Naive B cell (primary cell): ENCODE results near the gene EHD1. TPM values are rescaled to one million over a fixed set of nuclear protein-coding genes. Genes with fewer than 3 reads are reported as not detected.
"Not testable (repeated sequence)": the region's sequence is repeated elsewhere in the genome, so short reads cannot be mapped to it uniquely, and the experiment has no call there.

ENCODE experiments used
- ATAC-seq, 2 donors: fragments of 150-1000 bp; cut with Tn5 transposase; 2 replicates each; pipeline ENCODE4 v1.10.0; 2021; ENCODE audit warnings: low read depth in 2 of 2, mild to moderate bottlenecking in 2 of 2, moderate library complexity in 2 of 2
- DNase-seq: peaks from one replicate; pipeline ENCODE4 v3.0.0; 2022
- H3K27ac Mint-ChIP-seq, 6 donors: one replicate each; pipeline ENCODE4 v1.8.0; 2020 to 2022; ENCODE audit warnings: mild to moderate bottlenecking in 6 of 6, mixed read lengths in 6 of 6, moderate library complexity in 5 of 6, inconsistent platforms in 2 of 6
- H3K27me3 Mint-ChIP-seq, 3 donors: one replicate each; pipeline ENCODE4 v1.8.0; 2021 to 2022; ENCODE audit warnings: mixed read lengths in 3 of 3, mild to moderate bottlenecking in 1 of 3
- H3K36me3 Mint-ChIP-seq, 2 donors: one replicate each; pipeline ENCODE4 v1.8.0; 2020 to 2022; ENCODE audit warnings: mixed read lengths in 2 of 2, inconsistent platforms in 1 of 2, mild to moderate bottlenecking in 1 of 2
- H3K4me1 Mint-ChIP-seq, 3 donors: one replicate each; pipeline ENCODE4 v1.8.0; 2020 to 2022; ENCODE audit warnings: mixed read lengths in 3 of 3, inconsistent platforms in 1 of 3, mild to moderate bottlenecking in 1 of 3, moderate library complexity in 1 of 3
- H3K4me3 Mint-ChIP-seq, 8 donors: one replicate each; pipeline ENCODE4 v1.8.0; 2020 to 2022; ENCODE audit warnings: mild to moderate bottlenecking in 8 of 8, mixed read lengths in 8 of 8, moderate library complexity in 8 of 8, inconsistent platforms in 2 of 8
- H3K9me3 Mint-ChIP-seq, 7 donors: one replicate each; pipeline ENCODE4 v1.8.0; 2020 to 2022; ENCODE audit warnings: mixed read lengths in 7 of 7, mild to moderate bottlenecking in 5 of 7, inconsistent platforms in 2 of 7, moderate library complexity in 1 of 7
- polyA plus RNA-seq, 6 donors: library from polyadenylated mRNA; unstranded; fragments of 300-500 nt; fragmentation: Illumina TruSeq; gene quantifications; one replicate each; pipeline ENCODE4 v1.2.3, GENCODE V29; 2021; ENCODE audit warnings: low read depth in 6 of 6

Gene EHD1
- polyA plus RNA-seq, 6 donors from 2014 or later: 65.3 to 119 (median 90.7) TPM

GRCh38 chr11:64852804-64853509 lies 25.5 kb downstream of the EHD1 start:
- Mint-ChIP-seq H3K36me3 (peaks cover 0 to 8% of the 10 kb centered on the region in 2 donors), H3K27me3 (no peaks in the 10 kb centered on the region), H3K4me1 (peaks cover 60 to 94% (median 85%) of the 10 kb centered on the region in 3 donors), H3K27ac (peak overlapping the region; percentile 98 to 100 (median 99)), H3K4me3 (peak overlapping the region; percentile 69 to 93 (median 84)), H3K9me3 (no peaks in the 10 kb centered on the region)
- DNase-seq (peak; percentile 73), ATAC-seq (peak; percentile 10 to 20)

GRCh38 chr11:64851831-64852351 lies 26.5 kb downstream of the EHD1 start:
- ATAC-seq: peak; percentile 54 to 55

GRCh38 chr11:64850979-64851567 lies 27.3 kb downstream of the EHD1 start:
- DNase-seq: peak; percentile 93
- ATAC-seq: peak; percentile 71 to 72
- H3K27me3 Mint-ChIP-seq: no peaks in the 10 kb centered on the region
- peak overlapping the region; percentile 98 to 100 (median 99) for H3K27ac Mint-ChIP-seq
- peak overlapping the region; percentile 66 to 93 (median 83) for H3K4me3 Mint-ChIP-seq
- peaks cover 63 to 89% (median 89%) of the 10 kb centered on the region in 3 donors for H3K4me1 Mint-ChIP-seq
- H3K36me3 Mint-ChIP-seq: peaks cover 0 to 8% of the 10 kb centered on the region in 2 donors
- no peaks in the 10 kb centered on the region for H3K9me3 Mint-ChIP-seq

More at GRCh38 chr11:64851831-64852351, 26.5 kb downstream of the EHD1 start:
- Mint-ChIP-seq H3K36me3 (peaks cover 0 to 8% of the 10 kb centered on the region in 2 donors), H3K4me1 (peaks cover 67 to 96% (median 94%) of the 10 kb centered on the region in 3 donors), H3K27ac (peak overlapping the region; percentile 98 to 100 (median 99)), H3K27me3 (no peaks in the 10 kb centered on the region), H3K4me3 (peak overlapping the region; percentile 66 to 93 (median 83)), H3K9me3 (no peaks in the 10 kb centered on the region)
- DNase-seq: peak; percentile 85

DNA sequence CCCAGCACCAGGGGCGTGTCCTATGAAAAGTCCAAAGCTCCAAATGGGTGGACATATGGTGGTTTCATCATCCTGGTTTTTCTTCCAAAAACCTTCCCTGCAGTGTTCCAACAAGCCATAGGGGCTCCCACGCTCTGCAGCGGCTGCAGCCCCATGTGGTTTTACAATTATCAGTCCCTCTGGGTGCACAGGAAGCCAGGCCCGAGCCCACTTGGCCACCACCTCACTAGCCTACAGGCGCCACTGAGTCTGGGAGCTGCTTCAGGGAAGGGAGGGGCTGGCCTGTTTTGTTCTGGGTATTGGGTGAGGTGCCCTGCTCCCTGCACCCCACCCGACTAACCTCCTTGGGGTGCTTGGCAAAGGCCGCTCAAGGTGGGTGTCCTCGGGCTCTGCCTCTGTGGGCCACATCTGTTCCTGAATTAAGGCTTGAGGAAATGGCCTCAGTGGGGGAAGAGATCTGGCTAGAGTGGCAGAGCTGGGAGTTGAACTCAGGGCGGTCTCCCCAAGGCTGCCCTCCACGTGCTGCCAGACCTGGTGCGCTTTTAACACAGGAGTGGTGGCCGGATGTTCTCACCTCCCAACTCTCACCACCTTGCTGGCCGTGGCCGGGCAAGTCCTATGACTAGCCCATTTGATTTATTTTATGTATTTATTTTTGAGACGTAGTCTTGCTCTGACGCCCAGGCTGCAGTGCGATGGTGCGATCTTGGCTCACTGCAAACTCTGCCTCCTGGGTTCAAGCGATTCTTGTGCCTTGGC lies 28.6 kb downstream of the EHD1 start:
- Mint-ChIP-seq H3K27me3 (no peaks in the 10 kb centered on the region), H3K27ac (peak overlapping the region; percentile 77 to 100 (median 97)), H3K4me1 (peaks cover 55 to 83% (median 82%) of the 10 kb centered on the region in 3 donors), H3K36me3 (peaks cover 0 to 8% of the 10 kb centered on the region in 2 donors), H3K4me3 (peak overlapping the region; percentile 21 to 93 (median 55)), H3K9me3 (no peaks in the 10 kb centered on the region)
- DNase-seq: no peak
- ATAC-seq: no peak

GRCh38 chr11:64848826-64849597 lies 29.4 kb downstream of the EHD1 start:
- peak; percentile 15 to 20 for ATAC-seq
- Mint-ChIP-seq H3K27me3 (no peaks in the 10 kb centered on the region), H3K9me3 (no peaks in the 10 kb centered on the region), H3K27ac (peak overlapping the region; percentile 90 to 99 (median 94)), H3K4me3 (peak overlapping the region; percentile 21 to 82 (median 73)), H3K4me1 (peaks cover 53 to 78% (median 77%) of the 10 kb centered on the region in 3 donors), H3K36me3 (peaks cover 0 to 8% of the 10 kb centered on the region in 2 donors)
- DNase-seq: peak; percentile 79

- no peak for ATAC-seq
- Mint-ChIP-seq H3K9me3 (no peaks in the 10 kb centered on the region), H3K27me3 (no peaks in the 10 kb centered on the region), H3K27ac (peak overlapping the region; percentile 91 to 99 (median 96)), H3K36me3 (peaks cover 0 to 5% of the 10 kb centered on the region in 2 donors), H3K4me1 (peaks cover 55 to 77% (median 76%) of the 10 kb centered on the region in 3 donors), H3K4me3 (peak overlapping the region; percentile 21 to 82 (median 73))
- DNase-seq: no peak
Measured at GRCh38 chr11:64848214-64848825, 30.1 kb downstream of the EHD1 start.

- H3K27ac Mint-ChIP-seq: peak overlapping the region; percentile 64 to 91 (median 77)
- ATAC-seq (peak; percentile 8 to 18), DNase-seq (peak; percentile 87)
- H3K36me3 Mint-ChIP-seq: no peaks in the 10 kb centered on the region
- no peaks in the 10 kb centered on the region for H3K9me3 Mint-ChIP-seq
- H3K4me3 Mint-ChIP-seq: peak overlapping the region in 7 of 8 donors; percentile 32 to 79 (median 62)
- H3K27me3 Mint-ChIP-seq: no peaks in the 10 kb centered on the region
- H3K4me1 Mint-ChIP-seq: peaks cover 50 to 71% (median 67%) of the 10 kb centered on the region in 3 donors
Measured at GRCh38 chr11:64846998-64847666, 31.3 kb downstream of the EHD1 start.

DNA sequence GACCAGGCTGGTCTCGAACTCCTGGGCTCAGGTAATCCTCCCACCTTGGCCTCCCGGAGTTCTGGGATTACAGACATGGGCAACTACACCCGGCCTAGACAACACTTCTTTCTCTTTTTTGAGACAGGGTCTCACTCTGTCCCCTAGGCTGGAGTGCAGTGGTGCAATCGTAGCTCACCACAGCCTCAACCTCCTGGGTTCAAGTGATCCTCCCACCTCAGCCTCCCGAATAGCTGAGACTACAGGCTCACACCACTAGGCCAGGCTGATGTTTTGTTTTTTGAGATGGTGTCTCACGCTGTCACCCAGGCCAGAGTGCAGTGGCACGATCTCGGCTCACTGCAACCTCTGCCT lies 32.7 kb downstream of the EHD1 start:
- not testable (repeated sequence) for H3K27me3 Mint-ChIP-seq, DNase-seq, H3K9me3 Mint-ChIP-seq, ATAC-seq, H3K36me3 Mint-ChIP-seq
- Mint-ChIP-seq H3K4me1 (peaks cover 37 to 57% (median 53%) of the 10 kb centered on the region in 3 donors), H3K4me3 (peak overlapping the region; percentile 12 to 86 (median 74)), H3K27ac (peak overlapping the region in 2 of 6 donors; percentile 20 to 89)

DNA sequence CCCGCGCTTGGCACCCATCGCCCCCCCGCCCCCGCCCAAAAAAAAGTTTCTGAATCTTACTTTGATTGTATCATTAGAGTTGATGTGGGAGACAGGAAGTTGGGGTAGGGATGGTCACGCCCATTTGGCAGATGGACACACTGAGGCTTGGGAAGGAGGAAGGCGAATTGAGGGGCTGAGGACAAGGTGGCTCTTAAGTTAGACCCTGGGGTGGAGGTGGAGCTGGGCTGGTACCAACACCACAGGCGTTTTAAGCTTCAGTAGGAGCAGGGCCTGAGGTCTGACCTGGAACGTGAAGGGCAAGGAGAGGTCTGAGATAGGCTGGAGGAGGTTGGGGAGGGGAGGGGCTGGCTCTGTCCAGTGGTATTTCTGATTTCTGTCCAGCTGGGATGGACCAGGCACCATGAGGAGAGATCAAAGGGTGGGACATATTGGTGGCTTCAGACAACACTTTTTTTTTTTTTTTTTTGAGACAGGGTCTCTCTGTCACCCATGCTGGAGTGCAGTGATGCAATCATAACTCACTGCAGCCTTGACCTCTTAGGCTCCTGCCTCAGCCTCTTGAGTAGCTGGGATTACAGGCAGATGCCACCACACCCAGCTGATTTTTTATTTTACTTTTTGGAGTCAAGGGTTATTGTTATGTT lies 33.2 kb downstream of the EHD1 start:
- Mint-ChIP-seq H3K4me1 (peaks cover 36 to 52% (median 49%) of the 10 kb centered on the region in 3 donors), H3K27me3 (no peaks in the 10 kb centered on the region), H3K27ac (peak overlapping the region in 5 of 6 donors; percentile 4 to 96 (median 89)), H3K9me3 (no peaks in the 10 kb centered on the region), H3K4me3 (peak overlapping the region; percentile 50 to 89 (median 80)), H3K36me3 (no peaks in the 10 kb centered on the region)
- DNase-seq (no peak), ATAC-seq (no peak)

- Mint-ChIP-seq H3K36me3 (peaks cover 0 to 3% of the 10 kb centered on the region in 2 donors), H3K27ac (peak within 1 kb of the TSS; percentile 76 to 96 (median 90)), H3K4me1 (peaks cover 36 to 48% (median 41%) of the 10 kb centered on the region in 3 donors), H3K4me3 (peak within 1 kb of the TSS; percentile 73 to 92 (median 86)), H3K27me3 (no peaks in the 10 kb centered on the region), H3K9me3 (no peaks in the 10 kb centered on the region)
- peak; percentile 76 for DNase-seq
- peak; percentile 70 to 71 for ATAC-seq
Measured at GRCh38 chr11:64844330-64845128, 33.9 kb downstream of the EHD1 start, which contains the start of gene CDC42BPG. Gene CDC42BPG (minus strand): TSS chr11:64844653. CDS start chr11:64844569, 84 bp downstream.
